Measurements from ENCODE around the gene SLC2A3. TPM values are rescaled to one million over a fixed set of nuclear protein-coding genes. Genes with fewer than 3 reads are reported as not detected.
A peak's percentile ranks its signal among the peaks of the same experiment; 100 is the strongest.
"Not testable (repeated sequence)": the region's sequence is repeated elsewhere in the genome, so short reads cannot be mapped to it uniquely, and the experiment has no call there.

The SLC2A3 gene
- total RNA-seq, 2 experiments from 2014 or later = 310 to 315 TPM

DNA sequence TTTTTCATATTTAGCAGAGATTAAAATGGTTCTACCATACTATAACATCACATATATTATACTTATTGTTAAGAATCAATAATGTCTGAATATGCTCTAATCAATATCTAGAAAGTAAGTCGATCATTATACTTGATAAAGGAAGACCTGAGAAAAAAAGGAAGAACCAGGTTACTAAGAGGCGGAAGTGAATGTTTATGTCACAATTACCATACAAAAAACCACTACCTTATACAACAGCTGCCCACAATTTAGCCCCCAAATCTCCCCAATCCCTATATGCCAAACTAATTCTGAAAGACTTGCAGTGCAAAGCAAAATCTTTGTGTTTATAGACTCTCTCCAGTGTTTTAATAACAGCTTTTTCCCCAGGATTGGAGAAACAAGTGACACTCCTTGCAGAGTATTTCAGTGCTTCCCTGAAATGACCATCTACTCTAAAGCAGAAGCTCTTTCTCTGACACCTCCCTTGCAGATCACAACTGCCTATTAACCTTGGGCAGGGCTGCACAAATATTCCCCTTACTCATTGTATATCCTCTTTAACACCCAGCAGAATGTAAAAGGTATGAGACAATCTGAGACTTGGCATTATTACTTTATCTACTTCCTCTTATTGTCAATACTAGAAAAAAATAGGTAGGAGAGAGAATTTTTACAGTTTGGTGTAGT is 12.7 kb upstream of the SLC2A3 start:
- Mint-ChIP-seq H3K27me3 (no peaks in the 10 kb centered on the region), H3K36me3 (no peaks in the 10 kb centered on the region), H3K4me1 (ENCODE audit: low read depth) (no peaks in the 10 kb centered on the region), H3K4me3 (no peak overlapping the region), H3K27ac (no peak overlapping the region), H3K9me3 (no peaks in the 10 kb centered on the region)
- POLR2A ChIA-PET = no interaction called here
- intact Hi-C loops (cut with micrococcal nuclease) = no loop called here
- CTCF ChIA-PET = interaction anchor here (1.1 kb wide), 1 partner anchor 9 kb away, joined by 3 read pairs; no protein-coding TSS in a partner anchor
- DNase-seq = no peak

DNA sequence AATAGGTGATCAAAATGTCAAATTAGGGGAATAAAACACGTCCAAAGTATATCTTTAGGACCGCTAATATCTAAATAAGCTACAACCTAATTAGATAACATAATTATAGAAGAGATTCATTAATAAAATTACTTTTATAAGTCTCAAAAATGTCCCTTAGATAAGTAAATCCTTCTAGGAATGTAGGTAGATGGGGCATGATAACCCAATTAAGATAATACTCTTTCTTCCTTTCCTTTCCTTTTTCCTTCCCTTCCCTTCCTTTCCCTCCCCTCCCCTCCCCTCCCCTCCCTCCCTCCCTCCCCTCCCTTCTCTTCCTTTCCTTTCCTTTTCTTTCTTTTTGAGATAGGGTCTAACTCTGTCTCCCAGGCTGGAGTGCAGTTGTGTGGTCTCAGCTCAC is 11.0 kb upstream of the SLC2A3 start:
- Mint-ChIP-seq H3K27me3 (no peaks in the 10 kb centered on the region), H3K27ac (no peak overlapping the region), H3K4me3 (no peak overlapping the region), H3K4me1 (ENCODE audit: low read depth) (no peaks in the 10 kb centered on the region), H3K9me3 (no peaks in the 10 kb centered on the region), H3K36me3 (no peaks in the 10 kb centered on the region)
- ChIA-PET CTCF (interaction anchor here (1.0 kb wide), 1 partner anchor 14 kb away, joined by 6 read pairs; no protein-coding TSS in a partner anchor), POLR2A (interaction anchor here (0.7 to 1.3 kb wide), 2 partner anchors 11 to 14 kb away, joined by 3 to 4 read pairs; no protein-coding TSS in a partner anchor)
- no peak for DNase-seq
- intact Hi-C loops (cut with micrococcal nuclease) = no loop called here

DNA sequence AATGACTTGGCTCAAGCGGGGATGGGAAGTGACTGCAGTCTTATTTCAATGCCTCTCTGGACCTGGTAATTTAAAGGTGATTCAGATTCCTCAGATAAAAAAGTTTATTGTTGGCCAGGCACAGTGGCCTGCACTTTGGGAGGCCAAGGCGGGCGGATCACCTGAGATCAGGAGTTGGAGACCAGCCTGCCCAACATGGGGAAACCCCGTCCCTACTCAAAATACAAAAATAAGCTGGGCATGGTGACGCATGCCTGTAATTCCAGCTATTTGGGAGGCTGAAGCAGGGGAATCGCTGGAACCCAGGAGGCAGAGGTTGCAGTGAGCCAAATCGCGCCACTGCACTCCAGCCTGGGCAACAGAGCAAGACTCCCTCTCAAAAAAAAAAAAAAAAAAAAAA is 8.8 kb upstream of the SLC2A3 start:
- H3K4me3 Mint-ChIP-seq; intact Hi-C loops (cut with micrococcal nuclease); H3K27ac Mint-ChIP-seq; CTCF ChIA-PET; DNase-seq; H3K4me1 Mint-ChIP-seq (ENCODE audit: low read depth); H3K27me3 Mint-ChIP-seq; H3K9me3 Mint-ChIP-seq; H3K36me3 Mint-ChIP-seq: not testable (repeated sequence)
- POLR2A ChIA-PET = interaction anchor here (0.9 kb wide), 1 partner anchor 8 kb away, joined by 3 read pairs; no protein-coding TSS in a partner anchor

DNA sequence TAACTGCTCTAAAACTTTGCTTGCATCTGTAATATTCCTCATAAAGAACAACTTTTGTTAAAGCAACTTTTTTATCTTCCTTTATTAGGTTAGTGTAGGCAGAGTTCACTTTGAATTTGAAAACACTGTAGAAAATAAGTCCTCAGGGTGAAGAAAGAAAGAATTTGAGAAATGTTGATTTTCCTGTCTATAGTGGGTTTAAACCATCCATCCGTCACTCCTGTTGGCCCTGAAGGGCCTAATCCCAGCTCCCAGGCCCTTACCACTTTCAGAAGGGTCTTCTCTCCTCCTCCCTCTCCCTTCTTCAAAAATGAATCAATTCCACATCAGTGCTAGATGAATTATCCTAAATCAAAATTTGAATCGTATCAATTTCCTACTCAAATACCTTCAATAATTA is 4.9 kb upstream of the SLC2A3 start:
- no peaks in the 10 kb centered on the region for H3K27me3 Mint-ChIP-seq
- ChIA-PET CTCF (no interaction called here), POLR2A (interaction anchor here (1.2 to 1.4 kb wide), 2 partner anchors 20 to 30 kb away, joined by 4 to 5 read pairs; no protein-coding TSS in a partner anchor)
- H3K27ac Mint-ChIP-seq = no peak overlapping the region
- H3K9me3 Mint-ChIP-seq = no peaks in the 10 kb centered on the region
- no peak overlapping the region for H3K4me3 Mint-ChIP-seq
- H3K4me1 Mint-ChIP-seq (ENCODE audit: low read depth) = peaks cover 8% of the 10 kb centered on the region
- DNase-seq = no peak
- intact Hi-C loops (cut with micrococcal nuclease) = no loop called here
- no peaks in the 10 kb centered on the region for H3K36me3 Mint-ChIP-seq

DNA sequence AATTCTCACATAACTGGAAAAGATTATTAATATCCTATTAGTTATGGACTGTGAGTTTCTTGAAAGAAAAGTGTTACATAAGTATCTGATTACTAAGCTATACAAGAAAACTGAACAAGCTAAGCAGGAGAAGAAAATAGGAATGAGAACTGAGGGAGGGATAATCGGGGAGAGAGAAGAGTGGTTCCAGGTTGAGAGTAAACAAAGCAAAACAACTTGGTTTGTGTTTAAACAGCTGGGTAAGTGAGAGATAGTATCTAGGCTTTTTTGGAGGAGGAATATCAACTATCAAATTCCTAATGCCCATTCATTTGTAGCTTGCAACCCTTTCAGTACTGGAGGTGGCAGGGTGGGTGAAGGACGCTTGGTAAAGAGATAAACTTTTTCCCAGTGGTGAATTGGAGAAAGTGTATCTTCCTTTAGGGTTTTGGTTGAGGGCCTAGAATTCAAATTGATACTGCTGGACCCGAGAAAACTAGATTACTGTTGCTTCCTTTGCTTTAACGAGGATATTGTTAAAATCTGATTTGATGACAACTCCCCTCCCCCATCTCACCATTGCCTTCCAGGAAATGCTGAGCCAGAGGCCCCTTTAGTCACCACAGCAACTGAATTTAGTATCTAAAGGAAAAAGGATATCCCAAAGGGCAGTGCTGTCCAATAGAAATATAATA is 2.0 kb upstream of the SLC2A3 start:
- Mint-ChIP-seq H3K9me3 (no peaks in the 10 kb centered on the region), H3K4me3 (no peak overlapping the region), H3K27ac (peak overlapping the region; percentile 54), H3K4me1 (ENCODE audit: low read depth) (peaks cover 8% of the 10 kb centered on the region), H3K36me3 (no peaks in the 10 kb centered on the region), H3K27me3 (no peaks in the 10 kb centered on the region)
- peak; percentile 70 for DNase-seq
- CTCF ChIA-PET = interaction anchor here (5.6 to 8.6 kb wide), 3 partner anchors 22 to 56 kb away, joined by 47 to 161 read pairs (median 135); no protein-coding TSS in a partner anchor
- POLR2A ChIA-PET = interaction anchor here (7.4 to 8.0 kb wide), 2 partner anchors 23 to 32 kb away, joined by 185 to 254 read pairs; no protein-coding TSS in a partner anchor
- intact Hi-C loops (cut with micrococcal nuclease) = loop anchor here (10.0 kb wide), 1 partner anchor 293 kb away; no protein-coding TSS in a partner anchor

DNA sequence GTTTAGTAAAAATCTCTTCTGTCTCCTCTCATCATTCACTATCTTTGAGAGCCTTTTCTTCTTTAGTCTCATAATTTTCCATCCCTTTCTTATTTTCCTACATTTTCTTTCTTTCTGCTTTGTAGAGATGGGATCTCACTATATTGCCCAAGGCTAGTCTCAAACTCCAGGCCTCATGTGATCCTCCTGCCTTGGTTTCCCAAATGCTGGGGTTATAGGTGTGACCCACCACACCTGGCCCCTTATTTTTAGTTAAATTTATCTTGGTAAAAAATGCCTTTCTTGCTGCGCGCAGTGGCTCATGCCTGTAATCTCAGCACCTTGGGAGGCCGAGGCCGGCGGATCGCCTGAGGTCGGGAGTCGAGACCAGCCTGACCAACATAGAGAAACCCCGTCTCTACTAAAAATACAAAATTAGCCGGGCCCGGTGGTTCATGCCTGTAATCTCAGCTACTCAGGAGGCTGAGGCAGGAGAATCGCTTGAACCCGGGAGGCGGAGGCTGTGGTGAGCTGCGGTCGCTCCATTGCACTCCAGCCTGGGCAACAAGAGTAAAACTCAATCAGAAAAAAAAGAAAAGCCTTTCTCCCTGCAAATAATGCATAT is 996 bp downstream of the SLC2A3 start:
- Mint-ChIP-seq H3K4me3 (no peak overlapping the region), H3K27ac (no peak overlapping the region), H3K9me3 (no peaks in the 10 kb centered on the region), H3K36me3 (peaks cover 19% of the 10 kb centered on the region), H3K27me3 (no peaks in the 10 kb centered on the region), H3K4me1 (ENCODE audit: low read depth) (peaks cover 22% of the 10 kb centered on the region)
- no peak for DNase-seq
- CTCF ChIA-PET = interaction anchor here (0.6 to 8.6 kb wide), 8 partner anchors 11 to 1087 kb away, joined by 3 to 161 read pairs (median 40); partner anchors contain the start of gene FOXJ2
- intact Hi-C loops (cut with micrococcal nuclease) = loop anchor here (10.0 kb wide), 1 partner anchor 290 kb away; no protein-coding TSS in a partner anchor
- POLR2A ChIA-PET = interaction anchor here (0.8 to 8.0 kb wide), 11 partner anchors 8 to 146 kb away, joined by 3 to 254 read pairs (median 6); partner anchors contain the start of genes C3AR1 and FOXJ2

DNA sequence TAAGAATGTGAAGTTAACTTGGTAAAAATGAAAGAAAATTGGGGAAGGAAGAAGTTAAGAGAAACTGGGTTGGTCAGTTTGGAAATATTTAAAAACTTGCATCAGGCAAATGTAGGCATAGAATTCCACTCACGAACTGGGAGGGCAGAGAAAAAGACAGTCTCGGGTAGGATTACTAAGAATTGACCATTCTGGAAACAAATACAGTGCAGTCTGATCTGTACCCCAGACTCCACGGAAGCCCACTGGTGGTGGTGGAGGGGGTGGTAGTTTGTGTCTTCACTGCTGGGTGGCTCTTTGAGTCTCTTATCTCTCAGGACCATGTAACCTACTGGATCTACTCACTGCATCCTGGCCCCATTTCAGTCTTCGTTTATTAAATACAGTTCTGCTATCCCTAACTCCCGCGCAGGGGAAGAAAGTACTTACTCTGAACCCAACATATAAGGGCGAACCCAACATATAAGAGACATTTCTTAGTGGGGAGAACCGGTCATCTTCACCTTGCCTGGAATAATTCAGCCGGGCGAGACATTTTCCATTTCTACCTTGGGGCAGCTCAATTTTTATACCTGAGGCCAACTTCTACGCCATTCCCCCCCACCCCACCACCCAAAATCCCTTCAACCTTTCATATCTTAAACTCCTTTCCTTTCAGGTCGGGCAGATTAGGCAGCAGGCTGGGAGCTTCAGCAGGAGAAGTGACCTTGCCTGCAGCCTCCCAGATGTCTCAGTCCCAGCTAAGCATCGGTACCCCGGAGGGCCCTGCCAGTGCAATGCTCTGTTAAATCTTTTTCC is 1.7 kb downstream of the SLC2A3 start:
- ChIA-PET CTCF (interaction anchor here (0.8 to 8.6 kb wide), 19 partner anchors 9 to 745 kb away, joined by 3 to 161 read pairs (median 7); partner anchors contain the start of genes FOXJ2 and PEX5), POLR2A (interaction anchor here (1.2 to 8.0 kb wide), 10 partner anchors 10 to 147 kb away, joined by 3 to 254 read pairs (median 12); partner anchors contain the start of gene FOXJ2)
- intact Hi-C loops (cut with micrococcal nuclease) = loop anchor here (10.0 kb wide), 1 partner anchor 289 kb away; no protein-coding TSS in a partner anchor
- Mint-ChIP-seq H3K9me3 (no peaks in the 10 kb centered on the region), H3K36me3 (peaks cover 22% of the 10 kb centered on the region), H3K27ac (no peak overlapping the region), H3K27me3 (no peaks in the 10 kb centered on the region), H3K4me1 (ENCODE audit: low read depth) (peaks cover 24% of the 10 kb centered on the region), H3K4me3 (no peak overlapping the region)
- DNase-seq = peak; percentile 35

DNA sequence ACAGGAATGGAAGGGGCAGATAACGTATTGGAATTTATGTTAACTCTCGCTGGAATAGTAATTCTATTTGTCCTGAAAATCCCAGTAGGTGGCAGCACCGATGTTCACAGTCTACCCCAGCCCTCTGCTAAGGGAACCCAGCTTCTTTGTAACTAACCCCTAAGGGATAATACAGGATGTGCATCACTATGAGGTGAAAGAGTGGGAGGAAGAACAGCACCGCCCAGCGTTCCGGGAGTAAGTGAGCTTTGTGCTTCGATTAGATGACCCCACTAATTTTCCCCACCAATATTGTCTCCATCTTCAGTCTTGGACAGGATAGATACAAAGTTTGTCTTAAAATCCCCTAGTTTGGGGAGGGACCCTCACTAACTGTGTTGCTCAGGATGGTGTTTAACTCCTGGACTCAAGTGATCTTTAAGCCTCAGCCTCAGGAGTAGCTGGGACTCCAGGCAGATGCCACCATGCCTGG is 2.7 kb downstream of the SLC2A3 start:
- H3K4me3 Mint-ChIP-seq = no peak overlapping the region
- peaks cover 31% of the 10 kb centered on the region for H3K36me3 Mint-ChIP-seq
- ChIA-PET CTCF (interaction anchor here (0.8 to 8.6 kb wide), 27 partner anchors 10 to 744 kb away, joined by 3 to 161 read pairs (median 6); partner anchors contain the start of genes FOXJ2 and PEX5), POLR2A (interaction anchor here (0.9 to 8.0 kb wide), 12 partner anchors 9 to 148 kb away, joined by 3 to 254 read pairs (median 8); partner anchors contain the start of gene FOXJ2)
- peaks cover 29% of the 10 kb centered on the region for H3K4me1 Mint-ChIP-seq (ENCODE audit: low read depth)
- DNase-seq = peak; percentile 85
- no peak overlapping the region for H3K27ac Mint-ChIP-seq
- intact Hi-C loops (cut with micrococcal nuclease) = loop anchor here (1.0 to 10.0 kb wide), 3 partner anchors 62 to 288 kb away; no protein-coding TSS in a partner anchor
- H3K9me3 Mint-ChIP-seq = no peaks in the 10 kb centered on the region
- H3K27me3 Mint-ChIP-seq = no peaks in the 10 kb centered on the region

DNA sequence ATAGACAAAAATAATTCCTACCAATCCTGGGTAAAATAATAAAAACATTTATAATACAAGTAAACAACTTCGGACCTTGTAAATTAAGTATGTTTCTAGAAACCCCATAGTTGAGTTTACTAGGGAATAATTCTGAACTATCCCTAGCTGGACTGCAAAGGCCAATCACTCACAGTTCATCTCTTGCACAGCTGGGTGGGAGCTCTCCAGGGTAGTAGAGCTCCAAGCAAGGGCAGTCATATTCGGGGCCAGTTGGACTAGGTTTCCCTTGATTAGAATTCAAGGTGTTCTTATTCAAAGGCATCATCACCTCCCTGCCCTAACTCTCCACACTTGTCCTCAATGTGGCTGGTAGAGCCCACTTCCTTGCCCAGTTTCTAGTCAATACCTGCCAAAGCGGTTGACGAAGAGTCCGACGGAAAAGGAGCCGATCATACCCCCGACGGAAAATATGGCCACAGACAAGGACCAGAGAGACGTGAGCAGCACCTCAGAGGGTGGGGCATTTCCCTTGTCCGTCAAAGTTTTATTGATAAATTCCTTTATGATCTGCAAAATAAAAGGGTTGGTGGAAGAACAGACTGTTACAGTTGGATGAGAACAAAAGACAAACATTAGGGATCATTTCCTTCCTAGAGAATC is 3.3 kb downstream of the SLC2A3 start:
- not testable (repeated sequence) for DNase-seq, H3K27me3 Mint-ChIP-seq, H3K27ac Mint-ChIP-seq, H3K9me3 Mint-ChIP-seq, H3K4me3 Mint-ChIP-seq
- CTCF ChIA-PET = interaction anchor here (0.9 to 8.6 kb wide), 21 partner anchors 9 to 290 kb away, joined by 3 to 161 read pairs (median 8); no protein-coding TSS in a partner anchor
- H3K36me3 Mint-ChIP-seq = peaks cover 36% of the 10 kb centered on the region
- intact Hi-C loops (cut with micrococcal nuclease) = loop anchor here (1.0 to 10.0 kb wide), 3 partner anchors 63 to 288 kb away; no protein-coding TSS in a partner anchor
- H3K4me1 Mint-ChIP-seq (ENCODE audit: low read depth) = peaks cover 26% of the 10 kb centered on the region
- POLR2A ChIA-PET = interaction anchor here (0.6 to 8.0 kb wide), 15 partner anchors 9 to 148 kb away, joined by 3 to 254 read pairs (median 6); partner anchors contain the start of gene FOXJ2

DNA sequence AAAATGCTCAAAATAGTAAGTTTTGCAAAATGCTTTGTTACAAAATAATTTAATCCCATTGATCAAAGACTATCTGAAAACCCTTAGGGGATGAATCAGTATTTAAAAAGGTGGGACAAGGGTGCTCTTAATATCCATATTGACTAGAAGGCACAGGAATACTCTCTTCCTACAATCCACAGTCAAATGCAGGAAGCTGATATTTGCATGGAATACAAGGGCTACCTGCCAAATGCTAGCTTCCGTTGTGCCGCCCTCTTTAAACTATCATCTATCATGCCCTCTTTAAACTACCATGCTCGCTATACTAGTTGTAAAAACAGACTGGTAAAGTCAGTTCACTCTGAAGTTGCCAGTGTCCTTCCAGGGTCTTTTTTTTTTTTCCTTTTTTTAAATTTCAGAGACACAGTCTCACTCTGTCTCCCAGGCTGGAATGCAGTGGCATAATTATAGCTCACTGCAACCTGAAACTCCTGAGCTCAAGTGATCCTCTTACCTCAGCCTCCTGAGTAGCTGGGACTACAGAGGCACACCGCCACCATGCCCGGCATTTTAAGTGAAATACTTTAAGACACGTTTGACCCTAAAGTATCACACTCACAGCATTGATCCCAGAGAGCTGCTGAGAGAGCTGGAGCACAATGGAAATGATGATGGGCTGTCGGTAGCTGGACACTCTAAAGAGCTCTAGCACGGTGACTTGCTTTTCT is 6.7 kb downstream of the SLC2A3 start:
- ChIA-PET CTCF (no interaction called here), POLR2A (interaction anchor here (1.1 kb wide), 1 partner anchor 41 kb away, joined by 4 read pairs; no protein-coding TSS in a partner anchor)
- Mint-ChIP-seq H3K9me3 (no peaks in the 10 kb centered on the region), H3K4me3 (no peak overlapping the region), H3K27ac (no peak overlapping the region), H3K4me1 (ENCODE audit: low read depth) (peaks cover 46% of the 10 kb centered on the region), H3K36me3 (peaks cover 59% of the 10 kb centered on the region), H3K27me3 (no peaks in the 10 kb centered on the region)
- DNase-seq = no peak
- intact Hi-C loops (cut with micrococcal nuclease) = no loop called here

Measured in activated CD4-positive, alpha-beta memory T cell treated with anti-CD3 and anti-CD28 coated beads for 36 hours (primary cell).